Spleen (tissue), 11 donors: ENCODE measurements around the gene NARS2. TPM values are rescaled to one million over a fixed set of nuclear protein-coding genes. Genes with fewer than 3 reads are reported as not detected.
"Not testable (repeated sequence)": the region's sequence is repeated elsewhere in the genome, so short reads cannot be mapped to it uniquely, and the experiment has no call there.

ENCODE experiments used
- DNase-seq: peaks from one replicate; pipeline ENCODE4 v3.0.0-alpha.2; 2020
- H3K27ac ChIP-seq, 8 donors: fragments of 200-600 bp; sonication (generic) in 7 of 8; 1 replicate in 4 of 8; 2 replicates in 4 of 8; pipeline versions ENCODE4 v1.5.0 to v1.8.0; 2016 to 2021; ENCODE audit warnings: inconsistent platforms in 4 of 8, mild to moderate bottlenecking in 4 of 8, moderate library complexity in 1 of 8
- H3K27me3 ChIP-seq, 7 donors: fragments of 200-600 bp; sonication (generic) in 6 of 7; replicated peaks in 1 of 7; 1 replicate in 4 of 7; 2 replicates in 3 of 7; pipeline versions ENCODE4 v1.5.0 to v1.8.0; 2016 to 2021; ENCODE audit warnings: inconsistent platforms in 3 of 7, mild to moderate bottlenecking in 1 of 7
- H3K36me3 ChIP-seq, 6 donors: fragments of 200-600 bp; sonication (generic) in 5 of 6; 1 replicate in 4 of 6; 2 replicates in 2 of 6; pipeline versions ENCODE4 v1.5.0 to v1.8.0; 2016 to 2021; ENCODE audit warnings: inconsistent platforms in 2 of 6
- H3K4me1 ChIP-seq, 6 donors: fragments of 200-600 bp; sonication (generic) in 5 of 6; 1 replicate in 3 of 6; 2 replicates in 3 of 6; pipeline versions ENCODE4 v1.5.0 to v1.8.0; 2016 to 2021; ENCODE audit warnings: inconsistent platforms in 3 of 6
- H3K4me3 ChIP-seq, 8 donors: fragments of 200-600 bp; sonication (generic) in 7 of 8; 1 replicate in 4 of 8; 2 replicates in 4 of 8; pipeline versions ENCODE4 v1.5.0 to v1.8.0; 2016 to 2021; ENCODE audit warnings: inconsistent platforms in 4 of 8, mild to moderate bottlenecking in 4 of 8, moderate library complexity in 2 of 8
- H3K9me3 ChIP-seq, 8 donors: fragments of 200-600 bp; sonication (generic) in 7 of 8; 1 replicate in 4 of 8; 2 replicates in 4 of 8; pipeline versions ENCODE4 v1.5.0 to v1.8.0; 2016 to 2021; ENCODE audit warnings: inconsistent platforms in 4 of 8
- POLR2A ChIP-seq, 3 donors: fragments of 450-650 bp; IDR thresholded peaks; one replicate each; pipeline ENCODE4 v1.5.1; 2017; ENCODE audit warnings: antibody characterized with exemption in 3 of 3, mild to moderate bottlenecking in 1 of 3
- POLR2AphosphoS5 ChIP-seq, 3 donors: sonication (generic); formaldehyde crosslinking; IDR thresholded peaks; one replicate each; pipeline ENCODE4 v1.5.1; 2017; ENCODE audit warnings: antibody characterized with exemption in 3 of 3
- WGBS, 5 donors: extraction: QIAGEN DNeasy Blood & Tissue Kit in 3 of 5; methylation state at CpG; one replicate each; pipeline versions ENCODE4 v1.1.5 to v1.1.7; 2013 to 2018; 5-methylcytosine and 5-hydroxymethylcytosine counted together
- intact Hi-C: fragments of 100-400 bp; cut with DNase I; formaldehyde crosslinking; loops from one replicate; pipeline ENCODE4 v1.15.0; 2023; ENCODE audit warnings: low total_unique reads
- polyA plus RNA-seq, 3 donors: library from polyadenylated mRNA; stranded (reverse); fragments of 200-250 nt; gene quantifications; one replicate each; pipeline ENCODE4 v1.2.1, GENCODE V29; 2013
- total RNA-seq, 7 donors: library from RNA; depleted of rRNA in 3 of 7; stranded (reverse); fragments of >200 nt in 3 of 7; fragmentation: NEBNext Ultra II Directional in 4 of 7; extraction: Animal tissue kit (Norgen Biotek cat#: 25700) in 4 of 7; gene quantifications; one replicate each; pipeline versions ENCODE4 v1.1.0 to v1.2.1, GENCODE V29; 2016 to 2021
- TF ChIP-seq, protein P1 (sequence below), 11 experiments: fragments of 200-600 bp in 7 of 11; fragments of 450-650 bp in 4 of 11; sonication (generic) in 4 of 11; IDR thresholded peaks in 8 of 11; conservative IDR thresholded peaks in 3 of 11; 1 replicate in 7 of 11; 2 replicates in 4 of 11; pipeline versions ENCODE4 v1.4.0 to v1.8.0; 2016 to 2021; ENCODE audit warnings: antibody characterized with exemption in 11 of 11, inconsistent platforms in 4 of 11, mild to moderate bottlenecking in 1 of 11
- donor health status: healthy with polysubstance abuse.
- donor health status: DM: no; HTN: no; CAD: no; lungs with moderate emphysema.
- donor health status: DM: no; HTN: no; CAD: no.
- donor health status: Bipolar disorder and iron deficiency.
- donor health status: healthy.
- donor health status: DM: no; HTN: no; CAD: no.
- donor health status: DM: yes; HTN: yes; CAD: no.

Gene NARS2
- total and polyA plus RNA-seq, 10 donors: 11.2 to 19.7 (median 14.6) TPM

- TF ChIP-seq POLR2A (IDR thresholded peaks at IDR 0.05): no peak
- no peak for TF ChIP-seq POLR2AphosphoS5 (IDR thresholded peaks at IDR 0.05)
- TF ChIP-seq, protein P1, sequence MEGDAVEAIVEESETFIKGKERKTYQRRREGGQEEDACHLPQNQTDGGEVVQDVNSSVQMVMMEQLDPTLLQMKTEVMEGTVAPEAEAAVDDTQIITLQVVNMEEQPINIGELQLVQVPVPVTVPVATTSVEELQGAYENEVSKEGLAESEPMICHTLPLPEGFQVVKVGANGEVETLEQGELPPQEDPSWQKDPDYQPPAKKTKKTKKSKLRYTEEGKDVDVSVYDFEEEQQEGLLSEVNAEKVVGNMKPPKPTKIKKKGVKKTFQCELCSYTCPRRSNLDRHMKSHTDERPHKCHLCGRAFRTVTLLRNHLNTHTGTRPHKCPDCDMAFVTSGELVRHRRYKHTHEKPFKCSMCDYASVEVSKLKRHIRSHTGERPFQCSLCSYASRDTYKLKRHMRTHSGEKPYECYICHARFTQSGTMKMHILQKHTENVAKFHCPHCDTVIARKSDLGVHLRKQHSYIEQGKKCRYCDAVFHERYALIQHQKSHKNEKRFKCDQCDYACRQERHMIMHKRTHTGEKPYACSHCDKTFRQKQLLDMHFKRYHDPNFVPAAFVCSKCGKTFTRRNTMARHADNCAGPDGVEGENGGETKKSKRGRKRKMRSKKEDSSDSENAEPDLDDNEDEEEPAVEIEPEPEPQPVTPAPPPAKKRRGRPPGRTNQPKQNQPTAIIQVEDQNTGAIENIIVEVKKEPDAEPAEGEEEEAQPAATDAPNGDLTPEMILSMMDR (IDR thresholded peaks at IDR 0.05 in 8 of 11, conservative IDR thresholded peaks at IDR 0.05 in 3 of 11): no peak
- Histone ChIP-seq H3K4me1 (peaks cover 6 to 12% (median 10%) of the 10 kb centered on the region in 6 donors), H3K27me3 (no peaks in the 10 kb centered on the region), H3K9me3 (no peaks in the 10 kb centered on the region), H3K27ac (no peak overlapping the region), H3K36me3 (peaks cover 0 to 57% (median 12%) of the 10 kb centered on the region in 6 donors), H3K4me3 (no peak overlapping the region)
- 80 to 87% (median 84%) methylated on average over 3 of the region's 3 CpGs for WGBS, 5 donors
- DNase-seq: no peak
- intact Hi-C loops: no loop called here
Measured at GRCh38 chr11:78555592-78555991, 19.1 kb downstream of the NARS2 start.

DNA sequence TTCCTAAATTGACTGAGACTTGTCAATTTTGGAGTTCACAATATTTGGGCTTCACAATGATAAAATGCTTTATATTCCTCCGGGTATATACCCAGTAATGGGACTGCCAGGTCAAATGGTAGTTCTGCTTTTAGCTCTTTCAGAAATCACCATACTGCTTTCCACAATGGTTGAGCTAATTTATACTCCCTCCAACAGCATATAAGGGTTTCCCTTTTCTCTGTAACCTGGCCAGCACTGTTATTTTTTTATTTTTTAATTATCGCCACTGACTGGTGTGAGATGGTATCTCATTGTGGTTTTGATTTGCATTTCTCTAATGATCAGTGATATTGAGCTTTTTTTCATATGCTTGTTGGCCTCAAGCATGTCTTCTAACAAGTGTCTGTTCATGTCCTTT, 21.8 kb downstream of the NARS2 start:
- DNase-seq: no peak
- WGBS, 5 donors: 81 to 94% (median 91%) methylated on average over 2 of the region's 2 CpGs
- intact Hi-C loops: no loop called here
- H3K36me3 ChIP-seq: peaks cover 0 to 47% (median 10%) of the 10 kb centered on the region in 6 donors
- TF ChIP-seq POLR2AphosphoS5 (IDR thresholded peaks at IDR 0.05) (no peak), POLR2A (IDR thresholded peaks at IDR 0.05) (no peak)
- TF ChIP-seq, protein P1 (IDR thresholded peaks at IDR 0.05 in 8 of 11, conservative IDR thresholded peaks at IDR 0.05 in 3 of 11): no peak
- no peak overlapping the region for H3K4me3 ChIP-seq
- no peak overlapping the region for H3K27ac ChIP-seq
- H3K27me3 ChIP-seq: no peaks in the 10 kb centered on the region
- no peaks in the 10 kb centered on the region for H3K9me3 ChIP-seq
- H3K4me1 ChIP-seq: no peaks in the 10 kb centered on the region

GRCh38 chr11:78552139-78552538, 22.5 kb downstream of the NARS2 start:
- not testable (repeated sequence) for H3K4me1 ChIP-seq

DNA sequence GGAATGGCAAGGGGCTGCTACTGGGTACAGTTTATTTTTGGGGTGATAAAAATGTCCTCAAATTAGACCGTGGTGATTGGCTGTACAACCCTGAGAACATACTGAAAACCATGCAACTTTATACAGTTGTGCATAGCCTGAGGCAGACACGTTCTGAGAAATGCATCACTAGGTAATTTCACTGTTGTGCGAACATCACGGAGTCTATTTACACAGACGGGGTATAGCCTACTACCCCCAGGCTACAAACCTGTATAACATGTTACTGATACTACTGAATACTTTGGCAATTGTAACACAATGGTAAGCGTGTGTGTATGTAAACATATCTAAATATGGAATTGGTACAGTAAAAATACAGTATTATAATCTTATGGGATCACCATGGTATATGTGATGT, 23.6 kb downstream of the NARS2 start:
- H3K27me3 ChIP-seq: no peaks in the 10 kb centered on the region
- no peaks in the 10 kb centered on the region for H3K9me3 ChIP-seq
- TF ChIP-seq, protein P1 (IDR thresholded peaks at IDR 0.05 in 8 of 11, conservative IDR thresholded peaks at IDR 0.05 in 3 of 11): no peak
- H3K4me1 ChIP-seq: no peaks in the 10 kb centered on the region
- H3K4me3 ChIP-seq: no peak overlapping the region
- WGBS, 5 donors: 79 to 86% (median 85%) methylated on average over 6 of the region's 6 CpGs
- H3K36me3 ChIP-seq: peaks cover 0 to 35% (median 5%) of the 10 kb centered on the region in 6 donors
- no peak for DNase-seq
- intact Hi-C loops: no loop called here
- H3K27ac ChIP-seq: no peak overlapping the region

More at GRCh38 chr11:78552139-78552538, 22.5 kb downstream of the NARS2 start:
- H3K36me3 ChIP-seq: peaks cover 0 to 46% (median 9%) of the 10 kb centered on the region in 6 donors
- intact Hi-C loops, H3K4me3 ChIP-seq, H3K27me3 ChIP-seq, H3K27ac ChIP-seq, H3K9me3 ChIP-seq, DNase-seq: not testable (repeated sequence)
- WGBS, 5 donors: 95 to 99% (median 98%) methylated on average over 6 of the region's 6 CpGs
